Suprapubic skin (tissue), 3 donors: ENCODE results near the gene RFX3.

ENCODE experiments used
- POLR2A ChIP-seq, 2 donors: fragments of 450-650 bp; IDR thresholded peaks; one replicate each; pipeline ENCODE4 v1.6.1; 2017; ENCODE audit warnings: antibody characterized with exemption in 2 of 2, mild to moderate bottlenecking in 2 of 2, moderate library complexity in 2 of 2
- TF ChIP-seq, protein P1 (sequence below), 2 donors: fragments of 200-600 bp in 1 of 2; fragments of 450-650 bp in 1 of 2; sonication (generic) in 1 of 2; IDR thresholded peaks; one replicate each; pipeline ENCODE4 v1.5.1; 2016 to 2019; ENCODE audit warnings: antibody characterized with exemption in 2 of 2, mild to moderate bottlenecking in 1 of 2, moderate library complexity in 1 of 2

- TF ChIP-seq, protein P1, sequence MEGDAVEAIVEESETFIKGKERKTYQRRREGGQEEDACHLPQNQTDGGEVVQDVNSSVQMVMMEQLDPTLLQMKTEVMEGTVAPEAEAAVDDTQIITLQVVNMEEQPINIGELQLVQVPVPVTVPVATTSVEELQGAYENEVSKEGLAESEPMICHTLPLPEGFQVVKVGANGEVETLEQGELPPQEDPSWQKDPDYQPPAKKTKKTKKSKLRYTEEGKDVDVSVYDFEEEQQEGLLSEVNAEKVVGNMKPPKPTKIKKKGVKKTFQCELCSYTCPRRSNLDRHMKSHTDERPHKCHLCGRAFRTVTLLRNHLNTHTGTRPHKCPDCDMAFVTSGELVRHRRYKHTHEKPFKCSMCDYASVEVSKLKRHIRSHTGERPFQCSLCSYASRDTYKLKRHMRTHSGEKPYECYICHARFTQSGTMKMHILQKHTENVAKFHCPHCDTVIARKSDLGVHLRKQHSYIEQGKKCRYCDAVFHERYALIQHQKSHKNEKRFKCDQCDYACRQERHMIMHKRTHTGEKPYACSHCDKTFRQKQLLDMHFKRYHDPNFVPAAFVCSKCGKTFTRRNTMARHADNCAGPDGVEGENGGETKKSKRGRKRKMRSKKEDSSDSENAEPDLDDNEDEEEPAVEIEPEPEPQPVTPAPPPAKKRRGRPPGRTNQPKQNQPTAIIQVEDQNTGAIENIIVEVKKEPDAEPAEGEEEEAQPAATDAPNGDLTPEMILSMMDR (IDR thresholded peaks at IDR 0.05), result no peak
- TF ChIP-seq POLR2A (IDR thresholded peaks at IDR 0.05), result no peak
These were observed 1.5 kb upstream of the RFX3 start for GRCh38 chr9:3526997-3527940.
